Measurements from ENCODE around the gene REXO4. TPM values are rescaled to one million over a fixed set of nuclear protein-coding genes. Genes with fewer than 3 reads are reported as not detected.

Gene REXO4
- total and polyA plus RNA-seq, 2 donors (not counting 1 experiment from before 2014, with no cell fraction given): 16.6 to 21.1 TPM

GRCh38 chr9:133369933-133370332 lies 47.9 kb downstream of the REXO4 start:
- Histone ChIP-seq H3K79me2 (ENCODE audit: control insufficient read depth, insufficient read depth, low read length) (peaks cover 98% of the 10 kb centered on the region), H3K4me2 (ENCODE audit: extremely low read depth, insufficient read depth, low read length) (no peak overlapping the region), H3K27me3 (ENCODE audit: control insufficient read depth, insufficient read depth, low read length) (no peaks in the 10 kb centered on the region), H3K9ac (ENCODE audit: insufficient read depth, low read length) (no peak overlapping the region), H4K20me1 (ENCODE audit: control insufficient read depth, extremely low read depth, insufficient read depth, low read length) (peaks cover 10% of the 10 kb centered on the region), H3K36me3 (ENCODE audit: control insufficient read depth, insufficient read depth, low read length) (peaks cover 48% of the 10 kb centered on the region), H3K9me3 (ENCODE audit: control insufficient read depth, insufficient read depth, low read depth, low read length) (no peaks in the 10 kb centered on the region), H2AFZ (ENCODE audit: low read length) (no peak overlapping the region), H3K4me1 (ENCODE audit: control insufficient read depth, extremely low read depth, insufficient read depth, low read length) (peaks cover 10% of the 10 kb centered on the region), H3K27ac (ENCODE audit: insufficient read depth, low read length) (no peak overlapping the region), H3K4me3 (replicated peaks in 1 of 4; ENCODE audit: control extremely low read depth in 1 of 4, insufficient read depth in 1 of 4, low read depth in 3 of 4, low read length in 4 of 4) (no peak overlapping the region)
- TF ChIP-seq CTCF (conservative IDR thresholded peaks at IDR 0.05 in 1 of 2, IDR thresholded peaks at IDR 0.05 in 1 of 2; ENCODE audit: low read depth in 1 of 2, low read length in 2 of 2): no peak
- no peak for TF ChIP-seq EZH2 (IDR thresholded peaks at IDR 0.05; ENCODE audit: low read length, missing control alignments)
- DNase-seq (ENCODE audit: low read depth in 2 of 2): no peak

GRCh38 chr9:133369422-133369821 lies 48.4 kb downstream of the REXO4 start:
- Histone ChIP-seq H3K27ac (ENCODE audit: insufficient read depth, low read length) (no peak overlapping the region), H3K4me1 (ENCODE audit: control insufficient read depth, extremely low read depth, insufficient read depth, low read length) (peaks cover 10% of the 10 kb centered on the region), H3K9ac (ENCODE audit: insufficient read depth, low read length) (no peak overlapping the region), H3K79me2 (ENCODE audit: control insufficient read depth, insufficient read depth, low read length) (peaks cover 96% of the 10 kb centered on the region), H3K36me3 (ENCODE audit: control insufficient read depth, insufficient read depth, low read length) (peaks cover 51% of the 10 kb centered on the region), H4K20me1 (ENCODE audit: control insufficient read depth, extremely low read depth, insufficient read depth, low read length) (peaks cover 10% of the 10 kb centered on the region), H2AFZ (ENCODE audit: low read length) (no peak overlapping the region), H3K4me2 (ENCODE audit: extremely low read depth, insufficient read depth, low read length) (no peak overlapping the region), H3K27me3 (ENCODE audit: control insufficient read depth, insufficient read depth, low read length) (no peaks in the 10 kb centered on the region), H3K9me3 (ENCODE audit: control insufficient read depth, insufficient read depth, low read depth, low read length) (no peaks in the 10 kb centered on the region), H3K4me3 (replicated peaks in 1 of 4; ENCODE audit: control extremely low read depth in 1 of 4, insufficient read depth in 1 of 4, low read depth in 3 of 4, low read length in 4 of 4) (no peak overlapping the region)
- DNase-seq (ENCODE audit: low read depth in 2 of 2): no peak
- TF ChIP-seq CTCF (conservative IDR thresholded peaks at IDR 0.05 in 1 of 2, IDR thresholded peaks at IDR 0.05 in 1 of 2; ENCODE audit: low read depth in 1 of 2, low read length in 2 of 2): no peak
- no peak for TF ChIP-seq EZH2 (IDR thresholded peaks at IDR 0.05; ENCODE audit: low read length, missing control alignments)

- H3K27ac ChIP-seq (ENCODE audit: insufficient read depth, low read length): no peak overlapping the region
- peaks cover 57% of the 10 kb centered on the region for H3K36me3 ChIP-seq (ENCODE audit: control insufficient read depth, insufficient read depth, low read length)
- no peak overlapping the region for H3K4me2 ChIP-seq (ENCODE audit: extremely low read depth, insufficient read depth, low read length)
- H2AFZ ChIP-seq (ENCODE audit: low read length): no peak overlapping the region
- TF ChIP-seq EZH2 (IDR thresholded peaks at IDR 0.05; ENCODE audit: low read length, missing control alignments) (no peak), CTCF (conservative IDR thresholded peaks at IDR 0.05 in 1 of 2, IDR thresholded peaks at IDR 0.05 in 1 of 2; ENCODE audit: low read depth in 1 of 2, low read length in 2 of 2) (no peak)
- no peaks in the 10 kb centered on the region for H3K27me3 ChIP-seq (ENCODE audit: control insufficient read depth, insufficient read depth, low read length)
- H3K9ac ChIP-seq (ENCODE audit: insufficient read depth, low read length): no peak overlapping the region
- H3K4me3 ChIP-seq (replicated peaks in 1 of 4; ENCODE audit: control extremely low read depth in 1 of 4, insufficient read depth in 1 of 4, low read depth in 3 of 4, low read length in 4 of 4): no peak overlapping the region
- no peaks in the 10 kb centered on the region for H3K9me3 ChIP-seq (ENCODE audit: control insufficient read depth, insufficient read depth, low read depth, low read length)
- no peak for DNase-seq (ENCODE audit: low read depth in 2 of 2)
- H3K4me1 ChIP-seq (ENCODE audit: control insufficient read depth, extremely low read depth, insufficient read depth, low read length): peaks cover 12% of the 10 kb centered on the region
- H4K20me1 ChIP-seq (ENCODE audit: control insufficient read depth, extremely low read depth, insufficient read depth, low read length): peaks cover 10% of the 10 kb centered on the region
- H3K79me2 ChIP-seq (ENCODE audit: control insufficient read depth, insufficient read depth, low read length): peaks cover 94% of the 10 kb centered on the region
These were observed 49.4 kb downstream of the REXO4 start for GRCh38 chr9:133368249-133368881.
